GM19395 (cell line): ENCODE data around the gene BPIFB3.

Experiments used
- ATAC-seq: cut with Tn5 transposase; IDR thresholded peaks from one replicate; pipeline ENCODE4 v1.9.1; 2021; ENCODE audit warnings: mild to moderate bottlenecking, moderate library complexity; ENCODE audit not compliant: unreplicated experiment

Gene BPIFB3

DNA sequence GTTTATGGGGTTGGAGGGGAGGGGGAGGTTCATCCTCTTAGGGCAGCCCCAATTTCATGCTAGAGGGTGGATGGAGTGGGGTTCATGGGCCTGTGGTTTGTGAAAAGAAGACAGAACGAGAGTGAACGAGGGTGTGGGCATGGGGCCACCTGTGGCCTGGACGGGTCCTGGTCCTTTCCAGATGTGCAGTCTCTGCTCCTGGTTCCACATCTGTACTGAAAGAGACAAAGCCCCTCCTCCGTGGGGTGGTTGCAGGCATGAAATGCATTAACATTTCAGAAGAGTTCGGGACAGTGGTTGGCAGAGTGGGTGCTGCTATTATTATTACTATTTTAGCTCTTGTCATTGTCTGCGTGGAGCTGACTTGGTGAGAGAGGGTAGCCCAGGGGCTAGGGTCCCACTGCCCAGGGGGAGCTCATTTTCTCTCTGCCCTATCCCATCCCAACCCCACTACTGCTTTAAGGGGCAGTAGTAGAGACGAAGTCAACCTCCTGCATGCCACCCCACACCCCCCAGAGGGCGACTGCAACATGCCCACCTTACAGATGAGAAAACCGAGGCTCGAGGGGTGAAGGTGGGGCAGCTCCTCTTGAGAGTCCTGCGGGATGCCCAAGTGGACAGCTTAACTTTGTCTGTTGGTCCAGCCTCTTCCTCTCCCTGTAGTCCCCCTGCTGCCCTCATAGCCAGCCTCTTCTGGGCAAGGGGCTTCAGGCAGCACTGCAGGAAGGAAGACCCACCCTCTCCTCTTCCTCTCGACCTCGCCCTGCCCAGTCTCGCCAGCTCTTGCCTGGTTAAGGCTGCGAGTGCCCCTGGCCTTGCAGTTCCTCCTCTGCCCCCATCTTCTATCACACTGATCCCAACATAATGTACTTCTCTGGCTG lies 37.8 kb upstream of the BPIFB3 start:
- ATAC-seq: no peak

DNA sequence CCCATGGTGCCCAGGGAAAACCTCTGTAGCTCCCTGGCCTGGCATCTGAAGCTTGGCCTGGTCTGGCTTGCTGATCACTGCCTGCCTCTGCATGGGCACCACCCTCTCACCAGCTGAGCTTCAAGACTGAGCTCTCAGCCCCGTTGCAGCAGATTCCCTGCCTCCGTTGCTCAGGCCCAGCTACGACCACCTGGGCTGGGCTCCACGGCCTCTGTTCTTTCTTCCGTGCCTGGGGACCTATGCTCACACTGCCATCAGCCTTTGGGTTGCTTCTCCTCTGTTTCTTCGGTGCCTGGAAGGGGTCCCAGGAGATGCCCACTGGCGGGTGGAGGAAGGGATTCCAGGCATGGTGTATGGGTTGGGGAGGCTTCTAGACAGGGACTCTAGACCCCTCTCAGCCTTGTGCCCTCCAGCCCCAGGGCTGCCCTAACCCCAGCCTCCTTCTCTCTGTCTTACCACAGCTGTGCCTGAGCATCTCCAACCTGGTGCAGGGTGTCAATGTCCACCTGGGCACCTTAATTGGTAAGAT lies 37.1 kb upstream of the BPIFB3 start:
- ATAC-seq: no peak

DNA sequence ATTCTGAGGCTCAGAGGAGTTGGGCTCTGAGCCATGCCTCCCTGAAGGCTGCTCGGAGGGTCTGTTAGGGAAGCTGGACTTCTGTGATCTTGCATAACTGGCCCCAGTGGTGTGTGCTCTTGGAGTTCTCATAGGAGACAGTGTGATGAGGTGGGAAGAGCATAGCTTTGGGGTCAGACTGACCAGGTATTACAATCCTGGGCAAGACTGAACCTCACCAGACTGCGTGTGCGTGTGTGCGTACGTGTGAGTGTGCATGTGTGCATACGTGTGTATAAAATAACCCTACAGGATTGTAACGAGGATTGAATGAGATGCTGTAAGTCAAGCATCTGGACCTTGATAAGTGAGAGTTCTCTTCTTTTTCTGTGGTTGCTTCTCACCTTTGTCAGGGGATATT lies 36.2 kb upstream of the BPIFB3 start:
- no peak for ATAC-seq

DNA sequence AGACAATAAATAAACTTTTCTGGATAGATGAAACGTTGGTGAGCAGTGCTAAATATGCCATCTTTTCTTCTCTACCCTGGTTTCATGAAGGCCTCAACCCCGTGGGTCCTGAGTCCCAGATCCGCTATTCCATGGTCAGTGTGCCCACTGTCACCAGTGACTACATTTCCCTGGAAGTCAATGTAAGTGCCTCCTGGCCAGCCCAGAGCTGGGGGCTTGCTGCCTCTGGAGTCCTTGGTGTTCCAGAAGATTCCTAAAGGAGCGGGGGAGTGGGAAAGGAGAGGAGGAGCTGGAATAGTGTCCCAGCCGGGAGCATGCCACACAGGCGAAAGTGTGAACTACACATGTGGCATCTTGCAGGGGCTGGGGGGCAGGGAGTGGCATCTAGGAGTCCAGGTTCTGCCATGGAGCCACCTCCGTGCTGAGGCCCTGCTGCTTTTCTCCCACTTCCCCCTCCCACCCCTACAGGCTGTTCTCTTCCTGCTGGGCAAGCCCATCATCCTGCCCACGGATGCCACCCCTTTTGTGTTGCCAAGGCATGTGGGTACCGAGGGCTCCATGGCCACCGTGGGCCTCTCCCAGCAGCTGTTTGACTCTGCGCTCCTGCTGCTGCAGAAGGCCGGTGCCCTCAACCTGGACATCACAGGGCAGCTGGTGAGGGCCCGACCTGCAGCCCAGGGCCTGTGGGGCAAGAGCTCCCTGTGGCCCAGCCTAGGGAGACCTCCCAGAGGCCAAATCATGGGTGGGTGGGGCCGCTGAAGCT lies 35.4 kb upstream of the BPIFB3 start:
- ATAC-seq: no peak

DNA sequence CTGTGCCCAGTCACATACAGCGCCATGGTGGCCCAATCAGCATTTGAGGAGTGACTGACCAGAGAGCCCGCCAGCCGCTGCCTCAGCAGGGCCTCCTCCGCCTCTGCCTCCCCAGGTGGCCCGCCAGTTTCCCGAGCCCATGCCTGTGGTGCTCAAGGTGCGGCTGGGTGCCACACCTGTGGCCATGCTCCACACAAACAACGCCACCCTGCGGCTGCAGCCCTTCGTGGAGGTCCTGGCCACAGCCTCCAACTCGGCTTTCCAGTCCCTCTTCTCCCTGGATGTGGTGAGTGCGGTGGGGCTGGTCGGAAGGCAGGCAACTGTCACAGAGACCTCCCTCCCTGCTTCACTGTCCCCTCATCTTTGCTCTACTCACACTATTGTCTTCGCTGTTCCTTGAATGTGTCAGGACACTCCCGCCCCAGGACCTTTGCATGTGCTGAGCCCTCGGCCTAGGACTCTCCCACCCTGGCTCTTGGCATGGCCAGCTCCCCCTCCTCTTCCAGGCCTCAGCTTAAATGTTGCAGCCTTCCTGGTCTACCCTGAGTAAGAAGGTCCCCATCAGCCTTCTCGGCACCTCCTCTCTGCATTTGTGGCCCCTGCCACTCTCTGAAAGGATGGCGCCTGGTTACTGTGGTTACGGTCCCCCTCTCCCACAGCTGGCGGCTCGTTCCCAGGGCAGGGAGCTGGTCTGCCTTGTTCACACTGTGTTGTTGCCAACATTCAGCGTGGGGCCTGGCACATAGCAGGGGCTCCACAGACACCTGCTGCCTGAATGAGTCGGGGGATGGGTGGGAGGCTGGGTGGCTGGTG lies 34.0 kb upstream of the BPIFB3 start:
- no peak for ATAC-seq

DNA sequence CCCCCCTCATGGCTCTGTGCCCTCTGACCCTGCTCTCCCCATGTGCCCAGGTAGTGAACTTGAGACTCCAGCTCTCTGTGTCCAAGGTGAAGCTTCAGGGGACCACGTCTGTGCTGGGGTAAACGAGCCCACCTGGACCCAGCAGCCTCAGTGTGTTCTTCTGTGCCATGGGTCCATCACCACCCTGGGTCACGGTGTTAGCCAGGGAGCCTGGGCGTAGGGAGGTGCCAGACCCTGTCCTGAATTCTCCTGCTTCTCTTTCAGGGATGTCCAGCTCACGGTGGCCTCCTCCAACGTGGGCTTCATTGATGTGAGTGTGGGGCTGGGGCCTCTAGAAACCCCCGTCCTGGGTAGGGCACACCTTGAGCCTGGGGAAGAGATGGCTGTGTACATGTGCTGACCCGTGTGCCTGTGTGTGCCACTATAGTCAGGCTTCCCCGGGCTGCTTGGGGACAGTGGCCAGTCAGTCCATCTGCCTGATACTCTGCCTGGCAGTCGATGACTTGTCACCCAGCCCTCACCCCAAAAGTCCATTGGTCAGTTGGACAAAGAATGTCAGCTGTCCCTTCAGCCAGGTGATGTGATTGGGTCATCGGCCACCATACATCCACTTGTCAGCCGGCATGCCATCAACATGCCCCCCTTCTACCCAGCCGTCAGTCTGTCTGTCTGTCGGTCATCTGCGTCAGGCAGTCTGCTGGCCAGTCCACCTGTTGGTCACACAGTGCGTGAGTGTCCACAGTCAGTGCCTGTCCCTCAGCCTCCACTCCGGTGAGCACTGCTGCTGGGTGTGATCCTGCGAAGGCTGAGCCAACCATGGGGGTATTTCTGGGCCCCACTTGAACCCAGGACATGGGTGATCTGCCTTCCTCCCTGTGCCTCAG lies 33.2 kb upstream of the BPIFB3 start:
- ATAC-seq: no peak

DNA sequence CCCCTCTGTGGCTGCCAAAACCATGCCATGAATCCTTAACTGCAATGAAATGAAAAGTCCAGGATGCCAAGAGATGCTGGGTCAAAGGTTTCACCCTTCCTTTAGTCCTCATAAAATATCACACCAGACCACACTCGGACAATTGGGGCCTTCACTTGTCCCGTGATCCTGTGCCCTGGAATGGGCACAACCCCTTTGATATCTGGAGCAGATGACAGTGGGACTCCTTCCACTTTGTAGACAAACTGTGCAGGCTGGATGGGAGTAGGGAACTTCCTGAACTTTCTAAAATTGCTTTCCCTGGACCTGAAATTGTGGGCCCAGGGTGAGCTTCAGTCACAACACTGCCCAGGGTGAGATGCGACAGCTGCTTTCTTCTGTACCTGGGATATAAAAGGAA lies 31.8 kb upstream of the BPIFB3 start:
- ATAC-seq: no peak

DNA sequence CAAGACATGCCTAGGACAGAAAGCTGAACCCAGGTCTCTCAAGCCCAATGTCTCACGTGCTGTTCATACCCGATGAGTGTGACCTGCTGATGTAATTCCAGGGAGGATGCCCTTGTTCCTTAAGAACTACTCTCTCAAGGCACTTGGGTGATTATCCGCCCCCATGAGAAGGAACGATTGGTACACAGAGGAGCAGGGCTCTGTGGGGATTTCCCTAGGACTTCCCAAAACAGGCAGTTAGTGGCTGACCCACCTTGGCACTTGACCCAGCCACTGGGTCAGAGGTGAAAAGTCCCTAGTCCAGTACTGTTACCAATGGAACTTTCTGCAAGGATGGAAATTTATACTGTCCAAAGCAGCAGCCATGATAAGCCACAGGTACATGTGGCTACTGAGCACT lies 31.4 kb upstream of the BPIFB3 start:
- no peak for ATAC-seq

DNA sequence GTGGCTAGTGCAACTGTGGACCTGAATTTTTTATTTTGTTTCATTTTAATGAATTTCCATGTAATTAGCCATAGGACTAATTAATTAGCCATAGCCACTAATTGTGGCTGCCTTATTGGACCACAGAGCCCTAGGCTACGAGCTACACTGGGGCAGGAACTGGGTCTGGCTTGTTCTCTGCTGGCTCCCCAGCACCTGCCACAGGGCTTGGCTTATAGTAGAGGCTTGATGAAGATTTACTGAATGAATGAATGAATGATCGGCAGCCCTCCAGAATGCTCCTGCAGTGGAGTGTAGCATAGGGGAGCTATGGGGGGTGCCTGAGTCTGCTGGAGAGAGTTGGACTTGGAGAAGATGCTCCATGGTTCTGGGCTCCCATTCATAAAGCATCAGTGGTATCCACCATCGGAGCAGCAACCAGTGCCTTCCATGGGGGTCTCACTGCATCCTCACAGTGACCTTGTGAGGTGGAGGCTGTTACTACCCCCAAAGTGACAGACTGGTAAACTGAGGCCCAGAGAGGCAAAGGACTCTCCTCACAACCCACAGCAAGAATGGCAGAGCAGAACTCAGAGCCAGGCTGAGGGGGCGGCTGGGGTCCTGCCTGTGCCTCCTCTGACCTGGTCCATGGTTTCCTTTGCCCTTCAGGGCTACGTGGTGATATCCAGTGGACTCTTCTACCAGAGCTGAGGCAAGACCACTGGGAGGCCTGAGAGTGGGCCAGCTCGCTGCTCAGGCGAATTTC lies 30.8 kb upstream of the BPIFB3 start:
- no peak for ATAC-seq

DNA sequence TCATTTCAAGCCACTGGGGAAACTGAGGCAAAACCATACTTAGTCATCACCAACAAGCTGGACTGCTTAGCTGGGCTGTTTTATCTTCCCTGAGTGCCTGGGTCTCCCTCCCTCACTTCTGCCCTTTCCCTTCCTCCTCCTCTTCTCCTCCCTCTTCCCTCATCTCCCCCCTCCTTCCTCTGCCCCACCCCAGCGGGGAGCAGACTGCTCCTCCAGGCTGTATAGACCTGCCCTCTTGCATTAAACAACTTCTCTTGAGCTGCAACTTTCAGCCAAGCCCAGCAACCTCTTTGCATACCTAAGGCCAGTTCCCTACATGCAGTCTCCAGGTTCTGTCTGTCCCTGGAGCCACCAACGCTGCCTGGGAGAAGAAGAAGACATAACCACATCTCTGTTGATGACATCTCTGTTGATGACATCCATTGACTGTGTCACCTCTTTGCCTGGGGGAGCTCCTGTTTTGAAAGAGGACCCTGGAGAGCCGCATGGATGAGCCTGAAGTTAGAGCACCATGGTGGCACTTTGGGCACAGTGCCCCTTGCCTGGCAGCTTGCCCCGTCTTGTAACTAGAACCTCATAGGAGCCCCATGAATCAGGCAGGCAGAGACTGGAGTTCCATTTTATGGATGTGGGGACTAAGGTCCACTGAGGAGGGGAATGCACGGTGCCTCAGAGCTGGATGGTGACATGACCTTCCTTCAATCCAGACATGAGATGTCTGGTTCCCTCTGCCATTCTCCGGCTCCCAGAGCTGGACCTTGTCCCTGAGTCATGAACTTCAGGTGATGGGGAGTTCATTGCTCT lies 30.1 kb upstream of the BPIFB3 start:
- ATAC-seq: no peak

DNA sequence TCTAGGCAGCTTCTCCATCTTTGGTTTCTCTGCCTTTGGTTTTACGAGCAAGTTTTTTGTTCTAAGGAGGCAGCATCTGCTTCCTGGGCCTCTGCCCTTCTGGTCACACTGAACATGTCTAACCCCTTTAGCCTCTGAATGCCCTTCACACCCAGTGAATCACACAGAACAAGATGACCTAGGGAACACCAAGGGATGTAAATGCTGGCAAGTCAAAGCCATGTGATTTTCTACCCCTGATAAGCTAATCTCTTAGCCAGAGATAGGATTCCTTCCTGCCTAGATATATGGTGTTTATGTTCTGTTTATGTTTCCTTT lies 29.5 kb upstream of the BPIFB3 start:
- no peak for ATAC-seq

DNA sequence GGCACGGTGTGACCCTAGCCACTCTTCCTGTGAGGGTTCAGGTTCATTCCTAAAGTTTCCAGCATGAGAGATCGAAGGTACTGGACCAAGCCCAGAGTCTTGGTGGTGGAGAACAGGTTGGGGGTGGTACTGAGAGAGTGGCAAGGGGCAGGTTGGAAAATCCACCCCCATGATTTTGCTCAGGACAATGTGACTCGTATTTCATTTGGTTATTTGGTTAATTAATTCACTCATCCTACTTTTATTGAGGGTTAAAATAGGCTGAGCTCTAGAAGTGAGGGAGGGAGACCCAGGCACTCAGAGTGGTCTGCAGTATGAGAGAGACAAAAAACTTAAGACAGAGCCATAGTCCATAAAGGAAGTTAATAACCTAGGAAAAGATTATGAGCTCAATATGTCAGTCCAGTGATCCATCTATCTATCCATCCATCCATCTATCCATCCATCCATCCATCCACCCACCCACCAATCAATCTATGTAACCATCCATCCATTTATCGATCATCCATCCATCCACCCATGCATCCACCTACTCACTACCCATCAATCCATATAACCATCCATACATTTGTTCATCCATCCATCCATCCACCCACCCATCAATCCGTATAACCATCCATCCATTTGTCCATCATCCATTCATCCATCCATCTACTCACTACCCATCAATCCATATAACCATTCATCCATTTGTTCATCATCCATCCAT lies 28.9 kb upstream of the BPIFB3 start:
- ATAC-seq: no peak

DNA sequence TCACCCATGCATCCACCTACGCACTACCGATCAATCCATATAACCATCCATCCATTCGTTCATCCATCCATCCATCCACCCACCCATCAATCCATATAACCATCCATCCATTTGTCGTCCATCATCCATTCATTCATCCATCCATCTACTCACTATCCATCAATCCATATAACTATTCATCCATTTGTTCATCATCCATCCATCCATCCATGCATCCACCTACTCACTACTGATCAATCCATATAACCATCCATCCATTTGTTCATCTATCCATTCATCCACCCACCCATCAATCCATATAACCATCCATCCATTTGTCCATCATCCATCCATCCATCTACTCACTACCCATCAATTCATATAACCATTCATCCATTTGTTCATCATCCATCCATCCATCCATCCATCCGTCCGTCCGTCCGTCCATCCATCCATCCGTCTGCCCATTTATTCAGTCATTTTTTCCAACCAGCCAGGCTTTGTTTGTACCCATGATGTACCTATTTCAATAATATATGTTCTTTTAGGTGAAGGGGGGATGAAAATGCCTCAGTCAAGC lies 28.3 kb upstream of the BPIFB3 start:
- no peak for ATAC-seq

DNA sequence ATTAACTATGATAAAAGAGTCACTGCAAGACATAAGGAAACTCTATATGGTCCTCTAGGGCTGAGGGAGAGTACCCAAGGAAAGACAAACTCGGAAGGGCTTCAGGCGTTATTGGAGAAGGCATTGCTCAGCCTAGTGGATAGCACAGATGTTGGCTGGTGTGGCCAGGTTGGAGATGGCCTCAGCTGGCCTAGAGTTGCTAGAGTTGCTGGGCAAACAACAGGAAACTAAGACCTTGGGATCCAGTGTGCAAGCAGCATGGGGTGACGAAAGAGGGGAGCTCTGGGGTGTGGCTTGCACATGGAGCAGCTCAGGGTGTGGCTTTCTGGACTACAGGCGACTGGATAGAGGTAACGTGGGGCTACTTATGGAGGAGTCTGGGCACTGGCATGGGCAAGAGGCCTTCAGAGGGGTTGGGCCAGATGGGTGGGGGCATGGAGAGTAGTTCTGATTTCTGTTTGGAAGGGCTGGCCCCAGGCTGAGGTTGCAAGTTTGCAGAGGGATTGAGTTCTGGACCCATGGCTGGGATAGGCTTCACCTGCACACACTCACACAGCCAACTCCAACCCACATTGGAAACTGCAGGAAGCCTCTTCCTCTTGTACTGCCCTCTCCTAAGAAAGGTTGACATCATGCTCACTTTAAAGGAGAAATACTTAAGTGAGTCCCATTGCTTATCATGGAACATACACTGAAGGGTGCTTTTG lies 27.5 kb upstream of the BPIFB3 start:
- ATAC-seq: no peak

DNA sequence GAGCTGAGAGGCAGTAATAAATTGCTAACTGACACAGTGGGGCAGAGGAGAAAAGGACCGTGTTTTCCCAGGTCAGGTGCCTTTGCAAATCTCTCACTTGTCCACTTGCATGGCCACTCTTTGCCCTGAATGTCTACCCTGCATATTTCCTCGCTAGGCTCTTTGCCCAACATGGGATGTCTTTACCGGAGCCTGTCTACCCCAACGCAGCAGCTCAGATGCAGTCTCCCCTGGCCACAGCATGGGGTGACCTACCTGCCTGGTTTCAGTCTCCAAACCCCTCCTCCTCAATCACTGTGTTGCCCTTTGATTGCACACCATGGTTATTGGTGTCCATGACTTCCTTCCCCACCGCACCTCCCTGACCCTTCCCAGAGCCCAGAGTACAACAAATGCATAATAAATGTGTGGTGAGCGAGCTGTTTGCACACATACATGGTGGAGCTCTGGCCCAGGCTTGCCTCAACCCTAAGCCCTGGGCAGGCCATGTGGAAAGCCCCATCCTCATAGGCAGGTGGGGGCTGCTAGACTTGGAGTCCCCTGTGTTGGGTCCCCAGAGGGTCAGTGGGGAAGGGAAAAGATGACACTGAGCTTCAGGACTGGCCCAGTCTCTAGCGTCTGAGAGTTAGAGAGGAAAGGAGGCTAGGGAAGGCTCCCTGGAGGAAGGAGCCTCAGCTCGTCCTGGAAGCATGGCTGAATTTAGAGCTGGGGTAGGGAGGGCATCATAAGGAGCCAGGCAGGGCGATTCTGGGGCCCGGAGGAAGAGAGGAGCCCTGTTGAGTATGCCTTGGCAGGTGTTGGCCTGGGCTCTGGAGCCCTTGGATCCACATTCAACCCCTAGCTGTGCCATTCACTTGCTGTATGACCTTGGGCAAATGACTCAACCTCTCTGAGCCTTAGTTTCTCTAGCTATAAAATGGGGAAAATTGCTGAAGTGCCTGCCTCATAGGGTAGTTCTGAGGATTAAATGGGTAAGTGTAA lies 26.6 kb upstream of the BPIFB3 start:
- ATAC-seq: no peak
